ACC112 (cell line): Measurements from ENCODE around the gene MED7.

ENCODE experiments used
- H2AFZ ChIP-seq: fragments of 200-600 bp; sonication (generic); one replicate; pipeline ENCODE4 v1.6.0; 2017; ENCODE audit warnings: antibody characterized with exemption, low read length; ENCODE audit not compliant: unreplicated experiment
- H3K27ac ChIP-seq: fragments of 200-600 bp; sonication (generic); 2 replicates; pipeline ENCODE4 v1.5.1; 2014; ENCODE audit warnings: low read depth, mild to moderate bottlenecking, antibody characterized with exemption, low read length, moderate library complexity
- H3K27me3 ChIP-seq: fragments of 200-600 bp; sonication (generic); 2 replicates; pipeline ENCODE4 v1.6.1; 2014; ENCODE audit warnings: mild to moderate bottlenecking, antibody characterized with exemption, low read length, moderate library complexity, mixed read lengths; ENCODE audit not compliant: insufficient read depth
- H3K36me3 ChIP-seq: fragments of 200-600 bp; sonication (generic); 2 replicates; pipeline ENCODE4 v1.6.1; 2016; ENCODE audit warnings: mild to moderate bottlenecking, antibody characterized with exemption, low read length, moderate library complexity, mixed read lengths; ENCODE audit not compliant: insufficient read depth
- H3K4me1 ChIP-seq: fragments of 200-600 bp; sonication (generic); one replicate; pipeline ENCODE4 v1.6.1; 2016; ENCODE audit warnings: low read length, mixed read lengths; ENCODE audit not compliant: insufficient read depth, unreplicated experiment, control insufficient read depth
- H3K4me3 ChIP-seq: fragments of 200-600 bp; sonication (generic); 2 replicates; pipeline ENCODE4 v1.5.1; 2014; ENCODE audit warnings: mild to moderate bottlenecking, low read depth, low read length
- H3K79me2 ChIP-seq: fragments of 200-600 bp; sonication (generic); one replicate; pipeline ENCODE4 v1.6.0; 2016; ENCODE audit warnings: low read length; ENCODE audit not compliant: control insufficient read depth, unreplicated experiment, insufficient read depth

Gene MED7

DNA sequence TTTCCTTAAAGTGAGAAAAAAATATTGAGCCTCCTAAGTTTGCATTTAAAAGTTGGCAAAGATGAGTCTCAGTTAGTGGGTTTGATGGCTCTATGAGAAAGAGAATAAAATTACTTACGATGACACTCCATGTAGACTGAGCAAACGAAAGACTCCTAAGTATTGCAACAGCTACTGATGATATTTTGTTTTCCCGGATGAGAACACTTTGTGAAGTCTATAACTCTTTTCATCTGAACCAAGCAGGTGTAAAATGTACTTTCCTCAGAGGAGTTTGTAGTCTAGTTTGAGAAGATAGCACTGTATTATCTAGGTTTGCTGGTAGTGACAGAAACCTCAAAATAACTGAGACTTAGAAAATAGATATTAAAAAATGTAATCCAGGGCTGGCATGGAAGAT lies 36.3 kb upstream of the MED7 start:
- H3K4me1 ChIP-seq: no peaks in the 10 kb centered on the region
- no peaks in the 10 kb centered on the region for H3K79me2 ChIP-seq
- no peak overlapping the region for H3K4me3 ChIP-seq
- H3K27me3 ChIP-seq: peaks cover 54% of the 10 kb centered on the region
- no peaks in the 10 kb centered on the region for H3K36me3 ChIP-seq
- no peak overlapping the region for H2AFZ ChIP-seq
- H3K27ac ChIP-seq: no peak overlapping the region

GRCh38 chr5:157177953-157178352 lies 35.3 kb upstream of the MED7 start:
- Histone ChIP-seq H3K4me3 (no peak overlapping the region), H3K4me1 (no peaks in the 10 kb centered on the region), H3K27ac (no peak overlapping the region), H3K27me3 (peaks cover 44% of the 10 kb centered on the region), H2AFZ (no peak overlapping the region), H3K79me2 (no peaks in the 10 kb centered on the region), H3K36me3 (no peaks in the 10 kb centered on the region)

GRCh38 chr5:157175071-157175612 lies 32.5 kb upstream of the MED7 start:
- Histone ChIP-seq H3K4me3 (no peak overlapping the region), H3K4me1 (no peaks in the 10 kb centered on the region), H3K36me3 (no peaks in the 10 kb centered on the region), H3K27ac (no peak overlapping the region), H3K27me3 (peaks cover 21% of the 10 kb centered on the region; the same call in 1 of the 2 replicates), H2AFZ (no peak overlapping the region), H3K79me2 (no peaks in the 10 kb centered on the region)

DNA sequence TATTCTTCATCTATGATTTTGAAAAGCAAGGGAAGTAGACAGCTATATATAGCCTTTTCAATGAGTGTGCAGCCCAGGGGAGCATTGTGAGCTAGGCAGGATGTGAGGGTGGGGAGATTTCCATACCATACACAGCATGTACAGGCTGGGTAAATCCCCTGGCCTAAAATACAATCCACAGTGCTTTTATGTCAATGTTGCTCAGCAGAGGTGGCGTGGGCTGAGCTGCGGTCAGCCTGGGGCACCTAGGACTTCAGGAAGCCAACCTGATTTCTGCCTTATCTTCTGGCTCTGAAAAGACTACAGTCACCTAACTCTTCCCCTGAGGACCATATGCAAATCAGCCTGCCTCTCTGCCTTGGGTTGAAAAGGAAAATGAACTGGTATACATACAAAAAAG lies 29.7 kb upstream of the MED7 start:
- no peaks in the 10 kb centered on the region for H3K79me2 ChIP-seq
- H3K4me1 ChIP-seq: no peaks in the 10 kb centered on the region
- peaks cover 17% of the 10 kb centered on the region for H3K27me3 ChIP-seq
- H3K36me3 ChIP-seq: no peaks in the 10 kb centered on the region
- H2AFZ ChIP-seq: no peak overlapping the region
- no peak overlapping the region for H3K4me3 ChIP-seq
- H3K27ac ChIP-seq: no peak overlapping the region

DNA sequence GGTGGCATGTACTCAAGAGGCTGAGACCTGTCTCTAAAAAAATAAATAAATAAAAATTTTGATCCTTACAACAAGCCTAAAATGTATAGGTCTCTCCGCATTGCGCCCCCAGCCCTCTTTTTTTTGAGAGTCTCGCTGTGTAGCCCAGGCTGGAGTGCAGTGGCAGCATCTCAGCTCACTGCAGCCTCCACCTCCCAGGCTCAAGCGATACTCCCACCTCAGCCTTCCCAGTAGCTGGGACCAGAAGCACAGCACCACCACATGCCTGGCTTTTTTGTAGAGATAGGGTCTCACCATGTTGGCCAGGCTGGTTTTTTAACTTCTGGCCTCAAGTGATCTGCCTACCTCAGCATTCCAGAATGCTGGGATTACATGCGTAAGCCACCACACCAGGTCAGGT lies 25.6 kb upstream of the MED7 start:
- Histone ChIP-seq H3K4me3 (no peak overlapping the region), H3K79me2 (no peaks in the 10 kb centered on the region), H2AFZ (no peak overlapping the region), H3K27ac (no peak overlapping the region), H3K4me1 (no peaks in the 10 kb centered on the region), H3K36me3 (no peaks in the 10 kb centered on the region), H3K27me3 (peaks cover 39% of the 10 kb centered on the region)

DNA sequence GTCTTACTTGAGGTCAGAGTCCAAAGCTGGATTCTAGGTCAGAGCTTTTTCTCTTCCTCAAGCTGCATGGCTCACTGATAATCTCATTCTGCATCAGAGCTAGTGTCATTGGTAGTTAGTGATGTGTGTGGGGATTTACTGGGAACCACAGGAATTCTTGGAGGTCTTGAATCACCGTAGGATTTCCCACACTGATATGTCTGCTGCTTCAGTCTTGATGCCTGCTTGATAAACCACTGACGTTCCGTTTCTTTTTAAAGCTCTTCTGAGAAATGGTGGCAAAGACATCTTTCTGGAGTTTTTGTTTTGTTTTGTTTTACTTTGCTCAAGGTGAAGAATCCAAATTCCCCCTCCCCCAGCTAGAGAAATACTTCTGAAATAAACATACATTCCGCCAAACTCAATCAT lies 24.6 kb upstream of the MED7 start:
- no peaks in the 10 kb centered on the region for H3K4me1 ChIP-seq
- H3K27me3 ChIP-seq: peaks cover 48% of the 10 kb centered on the region
- no peak overlapping the region for H3K4me3 ChIP-seq
- no peak overlapping the region for H2AFZ ChIP-seq
- no peak overlapping the region for H3K27ac ChIP-seq
- H3K79me2 ChIP-seq: no peaks in the 10 kb centered on the region
- no peaks in the 10 kb centered on the region for H3K36me3 ChIP-seq

- no peaks in the 10 kb centered on the region for H3K4me1 ChIP-seq
- no peak within 1 kb of the TSS for H3K4me3 ChIP-seq
- peaks cover 52% of the 10 kb centered on the region for H3K27me3 ChIP-seq
- H3K79me2 ChIP-seq: no peaks in the 10 kb centered on the region
- no peaks in the 10 kb centered on the region for H3K36me3 ChIP-seq
- H2AFZ ChIP-seq: no peak within 1 kb of the TSS
- no peak within 1 kb of the TSS for H3K27ac ChIP-seq
Measured at GRCh38 chr5:157166214-157167213, 23.8 kb upstream of the MED7 start, which contains the start of gene GARIN3. TSS of gene GARIN3 (minus strand) at chr5:157166264. CDS start at chr5:157166168, 96 bp downstream.

- no peaks in the 10 kb centered on the region for H3K79me2 ChIP-seq
- H2AFZ ChIP-seq: no peak overlapping the region
- no peak overlapping the region for H3K4me3 ChIP-seq
- no peak overlapping the region for H3K27ac ChIP-seq
- H3K4me1 ChIP-seq: no peaks in the 10 kb centered on the region
- peaks cover 61% of the 10 kb centered on the region for H3K27me3 ChIP-seq
- H3K36me3 ChIP-seq: no peaks in the 10 kb centered on the region
Measured at GRCh38 chr5:157165668-157166067, 23.0 kb upstream of the MED7 start.

- H3K79me2 ChIP-seq: no peaks in the 10 kb centered on the region
- no peak overlapping the region for H2AFZ ChIP-seq
- H3K36me3 ChIP-seq: no peaks in the 10 kb centered on the region
Measured at GRCh38 chr5:157165261-157165660, 22.6 kb upstream of the MED7 start.

GRCh38 chr5:157164521-157164920 lies 21.9 kb upstream of the MED7 start:
- H3K27ac ChIP-seq: no peak overlapping the region
- H3K36me3 ChIP-seq: no peaks in the 10 kb centered on the region
- H3K4me3 ChIP-seq: no peak overlapping the region
- no peaks in the 10 kb centered on the region for H3K4me1 ChIP-seq
- peaks cover 72% of the 10 kb centered on the region for H3K27me3 ChIP-seq
- no peaks in the 10 kb centered on the region for H3K79me2 ChIP-seq
- H2AFZ ChIP-seq: no peak overlapping the region

More at GRCh38 chr5:157165261-157165660, 22.6 kb upstream of the MED7 start:
- Histone ChIP-seq H3K4me3 (no peak overlapping the region), H3K27me3 (peaks cover 65% of the 10 kb centered on the region), H3K27ac (no peak overlapping the region), H3K4me1 (no peaks in the 10 kb centered on the region)
